Measurements from ENCODE around the gene STK40. TPM values are rescaled to one million over a fixed set of nuclear protein-coding genes. Genes with fewer than 3 reads are reported as not detected.

STK40 gene
- polyA plus RNA-seq, 3 donors = 40.2 to 65.9 (median 55.8) TPM

GRCh38 chr1:36384542-36385409 lies 948 bp downstream of the STK40 start:
- Mint-ChIP-seq H3K9me3 (no peaks in the 10 kb centered on the region), H3K4me1 (peaks cover 73% of the 10 kb centered on the region), H3K27ac (peak overlapping the region; percentile 95 to 100 (median 97)), H3K4me3 (peak overlapping the region; percentile 96 to 97), H3K36me3 (peaks cover 39 to 41% of the 10 kb centered on the region in 2 donors), H3K27me3 (ENCODE audit: low read depth in 3 of 3) (peaks cover 0 to 4% (median 0%) of the 10 kb centered on the region in 3 donors)
- H3K9me3 ChIP-seq (replicated peaks in 1 of 2; ENCODE audit: control insufficient read depth in 1 of 2, insufficient read depth in 1 of 2, low read length in 2 of 2) = no peaks in the 10 kb centered on the region
- WGBS (ENCODE audit: insufficient coverage) = under 1% methylated on average over 22 of the region's 25 CpGs
- intact Hi-C loops (cut with micrococcal nuclease) = no loop called here
- no peaks in the 10 kb centered on the region for H3K27me3 ChIP-seq (ENCODE audit: control insufficient read depth in 2 of 2, insufficient read depth in 2 of 2, low read length in 2 of 2)
- H3K4me1 ChIP-seq (ENCODE audit: control insufficient read depth in 1 of 2, insufficient read depth in 2 of 2, low read length in 2 of 2) = peaks cover 49 to 63% of the 10 kb centered on the region in 2 donors
- H3K79me2 ChIP-seq (ENCODE audit: insufficient read depth, low read length) = peaks cover 72% of the 10 kb centered on the region
- H3K27ac ChIP-seq (ENCODE audit: low read depth in 1 of 2, low read length in 2 of 2) = peak overlapping the region; percentile 92 to 100
- peaks cover 0 to 17% of the 10 kb centered on the region in 2 donors for H3K36me3 ChIP-seq (replicated peaks in 1 of 2; ENCODE audit: control insufficient read depth in 1 of 2, insufficient read depth in 2 of 2, low read length in 2 of 2)
- H2AFZ ChIP-seq (ENCODE audit: insufficient read depth, low read depth, low read length, poor library complexity, severe bottlenecking) = no peak overlapping the region
- H3K4me3 ChIP-seq (replicated peaks in 1 of 3; ENCODE audit: low read depth in 2 of 3, low read length in 3 of 3) = peak overlapping the region; percentile 69 to 89 (median 85)
- peak; percentile 38 to 46 (median 44) for DNase-seq
- peak overlapping the region; percentile 99 for H3K9ac ChIP-seq (ENCODE audit: insufficient read depth, low read length, poor library complexity, severe bottlenecking)
- peak overlapping the region; percentile 74 for H3K4me2 ChIP-seq (replicated peaks; ENCODE audit: extremely low read depth, low read length, poor library complexity, severe bottlenecking)
- H4K20me1 ChIP-seq (ENCODE audit: insufficient read depth, low read length) = peaks cover 45% of the 10 kb centered on the region
- TF ChIP-seq CTCF (IDR thresholded peaks at IDR 0.05) = no peak

- DNase-seq = no peak
- Mint-ChIP-seq H3K27me3 (ENCODE audit: low read depth in 3 of 3) (peaks cover 0 to 6% (median 0%) of the 10 kb centered on the region in 3 donors), H3K4me1 (peaks cover 71% of the 10 kb centered on the region), H3K36me3 (peaks cover 41 to 45% of the 10 kb centered on the region in 2 donors), H3K27ac (peak overlapping the region in 2 of 7 donors; percentile 73 to 82), H3K4me3 (peak overlapping the region; percentile 35 to 97), H3K9me3 (peaks cover 0 to 3% (median 0%) of the 10 kb centered on the region in 7 donors)
- H3K4me2 ChIP-seq (replicated peaks; ENCODE audit: extremely low read depth, low read length, poor library complexity, severe bottlenecking) = peak overlapping the region; percentile 1
- TF ChIP-seq CTCF (IDR thresholded peaks at IDR 0.05) = no peak
- WGBS (ENCODE audit: insufficient coverage) = 90% methylated on average over 4 of the region's 4 CpGs
- no peaks in the 10 kb centered on the region for H3K9me3 ChIP-seq (replicated peaks in 1 of 2; ENCODE audit: control insufficient read depth in 1 of 2, insufficient read depth in 1 of 2, low read length in 2 of 2)
- intact Hi-C loops (cut with micrococcal nuclease) = no loop called here
- no peaks in the 10 kb centered on the region for H3K27me3 ChIP-seq (ENCODE audit: control insufficient read depth in 2 of 2, insufficient read depth in 2 of 2, low read length in 2 of 2)
- H3K27ac ChIP-seq (ENCODE audit: low read depth in 1 of 2, low read length in 2 of 2) = no peak overlapping the region
- H2AFZ ChIP-seq (ENCODE audit: insufficient read depth, low read depth, low read length, poor library complexity, severe bottlenecking) = no peak overlapping the region
- H4K20me1 ChIP-seq (ENCODE audit: insufficient read depth, low read length) = peaks cover 47% of the 10 kb centered on the region
- H3K36me3 ChIP-seq (replicated peaks in 1 of 2; ENCODE audit: control insufficient read depth in 1 of 2, insufficient read depth in 2 of 2, low read length in 2 of 2) = peaks cover 0 to 17% of the 10 kb centered on the region in 2 donors
- H3K9ac ChIP-seq (ENCODE audit: insufficient read depth, low read length, poor library complexity, severe bottlenecking) = no peak overlapping the region
- H3K79me2 ChIP-seq (ENCODE audit: insufficient read depth, low read length) = peaks cover 72% of the 10 kb centered on the region
- H3K4me1 ChIP-seq (ENCODE audit: control insufficient read depth in 1 of 2, insufficient read depth in 2 of 2, low read length in 2 of 2) = peaks cover 43 to 57% of the 10 kb centered on the region in 2 donors
- no peak overlapping the region for H3K4me3 ChIP-seq (replicated peaks in 1 of 3; ENCODE audit: low read depth in 2 of 3, low read length in 3 of 3)
These were observed 2.5 kb downstream of the STK40 start for GRCh38 chr1:36383240-36383639.

Measured in CD14-positive monocyte (primary cell).